ENCODE results near the gene TMC8.
"Not testable (repeated sequence)": the region's sequence is repeated elsewhere in the genome, so short reads cannot be mapped to it uniquely, and the experiment has no call there.

TMC8 gene

GRCh38 chr17:78163881-78164747, 33.5 kb downstream of the TMC8 start:
- peak; percentile 32 for DNase-seq

DNA sequence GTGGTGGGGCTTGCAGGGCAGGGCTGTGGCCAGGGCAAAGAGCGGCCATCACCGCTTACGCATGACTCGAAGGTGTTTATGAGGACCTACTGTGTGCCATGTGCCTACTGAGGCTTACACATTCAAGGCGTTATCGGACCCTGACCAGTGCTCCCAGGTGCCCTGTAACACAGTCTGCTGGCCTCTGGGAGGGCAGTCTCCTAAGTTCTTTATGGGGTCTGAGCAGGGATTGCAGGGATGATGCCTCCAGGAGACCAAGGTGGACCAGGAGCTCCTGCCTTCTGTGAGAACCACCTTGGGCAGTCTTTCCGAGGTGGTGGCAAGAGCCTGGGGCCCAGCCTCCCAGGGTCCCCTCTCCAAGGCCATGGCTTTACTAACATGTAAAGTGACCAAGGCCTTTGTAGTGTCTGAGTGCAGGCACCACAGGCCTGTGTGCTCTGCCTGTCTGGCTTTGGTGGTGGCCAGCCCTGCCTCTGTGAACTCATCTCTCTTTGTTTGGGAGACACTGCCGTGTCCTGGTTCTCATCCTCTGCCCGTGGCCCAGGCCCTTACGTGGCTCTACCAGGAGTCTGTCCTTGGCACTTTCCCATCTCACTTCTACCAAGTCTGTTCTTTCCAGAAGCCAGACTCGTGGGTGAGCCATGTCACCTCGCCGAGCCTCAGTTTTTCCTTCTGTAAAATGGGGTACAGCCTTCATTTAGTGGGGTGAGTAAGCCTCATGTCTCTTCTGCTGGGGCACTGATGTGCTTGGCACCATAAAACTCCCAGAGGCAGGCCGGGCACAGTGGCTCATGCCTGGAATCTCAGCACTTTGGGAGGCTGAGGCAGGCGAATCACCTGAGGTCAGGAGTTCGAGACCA, 34.4 kb downstream of the TMC8 start:
- DNase-seq = no peak

DNA sequence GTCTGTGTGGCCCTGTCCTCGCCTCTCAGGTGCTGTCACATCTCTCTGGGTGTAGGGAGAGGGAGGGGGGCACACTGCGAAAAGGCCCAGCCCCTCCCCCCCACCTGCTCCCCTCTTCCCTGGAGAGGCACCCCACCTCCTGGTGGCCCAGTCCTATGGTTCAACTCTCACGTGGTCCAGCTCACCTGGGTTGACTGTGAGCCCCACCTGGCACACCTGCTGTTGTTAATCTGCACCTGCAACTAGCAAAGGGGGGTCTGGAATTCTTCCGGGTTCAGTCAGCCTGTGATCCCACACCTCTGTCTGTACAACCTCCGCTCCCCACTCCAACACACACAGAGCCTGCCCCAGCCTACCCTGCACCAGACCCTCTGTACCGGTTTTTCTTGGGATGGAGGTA, 35.8 kb downstream of the TMC8 start:
- no peak for DNase-seq

DNA sequence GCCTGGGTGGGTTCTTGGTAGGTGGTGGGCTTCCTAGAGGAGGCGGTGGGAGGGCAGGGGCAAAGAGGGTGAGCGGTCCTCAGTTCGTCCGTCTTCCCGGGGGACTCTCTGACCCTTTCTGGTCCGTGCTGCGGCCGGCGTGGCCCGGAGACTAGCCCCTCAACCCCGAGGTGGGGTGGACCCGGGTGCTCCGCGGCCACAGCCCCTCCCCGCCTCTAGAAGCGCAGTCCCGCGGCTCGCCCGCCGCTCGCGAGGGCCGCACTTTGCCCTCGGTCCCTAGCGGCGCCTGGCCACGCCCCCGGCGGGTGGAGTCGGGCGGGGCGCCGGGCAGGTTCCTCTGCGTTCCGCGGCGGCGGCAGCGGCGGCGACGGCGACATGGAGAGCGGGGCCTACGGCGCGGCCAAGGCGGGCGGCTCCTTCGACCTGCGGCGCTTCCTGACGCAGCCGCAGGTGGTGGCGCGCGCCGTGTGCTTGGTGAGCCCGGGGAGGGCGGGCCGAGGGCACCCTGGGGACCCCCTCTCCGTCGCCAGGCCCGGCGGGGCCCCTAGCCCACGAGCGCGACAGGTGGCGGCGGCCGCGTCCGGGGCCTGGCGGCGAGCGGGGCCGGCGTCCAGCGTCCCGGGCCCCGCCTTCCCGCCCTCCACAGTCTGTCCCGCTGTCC, 37.8 kb downstream of the TMC8 start, which contains the start of gene SYNGR2:
TSS of gene SYNGR2 (plus strand) at position 340 of the 661 bp plus-strand sequence. CDS start at position 376, 36 bp downstream.
- peak; percentile 62 for DNase-seq

DNA sequence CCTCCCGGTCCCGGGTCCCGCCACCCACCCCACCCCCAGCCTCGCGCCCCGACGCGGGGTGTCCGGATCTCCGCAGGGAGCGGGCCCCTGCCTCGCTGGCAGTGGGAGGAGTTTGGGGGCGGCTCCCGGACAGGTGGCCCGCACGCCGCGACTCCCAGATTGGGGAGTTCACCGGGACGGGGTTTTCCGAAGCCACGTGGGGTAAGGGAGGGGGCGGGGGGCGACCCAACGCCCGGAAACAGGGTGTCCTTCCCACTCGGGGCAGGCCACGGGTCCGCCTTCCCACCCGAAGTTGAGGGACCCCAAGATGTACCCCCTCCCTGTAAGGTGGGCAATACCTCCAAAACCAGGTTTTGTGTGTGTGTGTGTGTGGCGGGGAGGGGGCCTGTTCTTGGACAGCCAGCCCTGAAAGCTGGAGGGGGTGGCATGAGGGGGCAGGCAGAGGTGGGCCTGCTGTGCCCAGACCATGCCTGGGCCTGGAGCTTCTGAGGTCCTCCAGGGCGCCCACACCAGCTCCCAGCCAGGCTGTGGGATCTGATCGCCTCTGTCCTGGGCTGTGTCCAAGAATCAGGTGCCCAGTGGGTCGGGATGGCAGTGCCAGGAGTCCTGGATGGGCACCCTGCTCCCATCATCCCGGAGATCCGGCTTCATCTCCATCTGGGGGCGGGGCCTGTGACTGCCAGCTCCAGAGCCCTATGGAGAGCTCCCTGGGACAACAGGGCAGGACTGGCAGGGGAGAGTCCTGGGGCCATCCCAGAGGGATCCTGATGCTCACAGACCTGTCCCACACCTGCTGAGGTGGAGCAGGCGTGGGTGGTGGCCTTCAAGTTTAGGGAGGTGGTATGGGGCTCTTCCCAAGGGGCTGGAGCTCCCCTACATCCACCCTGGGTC, 38.6 kb downstream of the TMC8 start:
- DNase-seq = peak; percentile 56

DNA sequence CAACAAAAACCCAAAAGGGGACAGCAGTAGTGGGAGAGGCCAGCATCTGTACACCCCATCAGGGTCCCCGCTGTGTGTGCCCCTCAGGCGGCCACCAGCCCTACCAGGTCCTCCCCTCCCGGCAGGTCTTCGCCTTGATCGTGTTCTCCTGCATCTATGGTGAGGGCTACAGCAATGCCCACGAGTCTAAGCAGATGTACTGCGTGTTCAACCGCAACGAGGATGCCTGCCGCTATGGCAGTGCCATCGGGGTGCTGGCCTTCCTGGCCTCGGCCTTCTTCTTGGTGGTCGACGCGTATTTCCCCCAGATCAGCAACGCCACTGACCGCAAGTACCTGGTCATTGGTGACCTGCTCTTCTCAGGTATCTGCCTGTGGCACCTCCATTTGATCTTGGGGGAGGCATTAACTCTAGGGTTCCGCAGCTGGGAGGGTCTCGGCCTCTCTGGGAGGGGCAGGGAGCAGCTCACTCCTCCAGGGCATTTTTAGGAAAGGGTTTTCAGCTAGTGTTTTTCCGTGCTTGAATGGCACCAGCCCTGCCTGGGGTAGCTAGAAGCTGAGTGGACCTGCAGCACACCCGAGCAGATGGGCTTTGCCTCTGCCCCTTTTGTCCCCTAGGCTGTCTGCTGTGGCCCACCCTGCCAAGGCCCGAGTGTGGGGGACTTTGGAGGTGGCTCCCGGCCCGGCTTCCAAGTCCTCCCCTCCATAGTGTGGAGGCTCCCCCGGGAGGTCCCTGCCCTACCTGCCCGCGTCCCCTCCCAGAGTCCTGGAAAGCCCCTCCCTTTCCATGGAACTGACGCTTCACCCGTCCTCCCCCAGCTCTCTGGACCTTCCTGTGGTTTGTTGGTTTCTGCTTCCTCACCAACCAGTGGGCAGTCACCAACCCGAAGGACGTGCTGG, 40.4 kb downstream of the TMC8 start:
- DNase-seq = no peak

DNA sequence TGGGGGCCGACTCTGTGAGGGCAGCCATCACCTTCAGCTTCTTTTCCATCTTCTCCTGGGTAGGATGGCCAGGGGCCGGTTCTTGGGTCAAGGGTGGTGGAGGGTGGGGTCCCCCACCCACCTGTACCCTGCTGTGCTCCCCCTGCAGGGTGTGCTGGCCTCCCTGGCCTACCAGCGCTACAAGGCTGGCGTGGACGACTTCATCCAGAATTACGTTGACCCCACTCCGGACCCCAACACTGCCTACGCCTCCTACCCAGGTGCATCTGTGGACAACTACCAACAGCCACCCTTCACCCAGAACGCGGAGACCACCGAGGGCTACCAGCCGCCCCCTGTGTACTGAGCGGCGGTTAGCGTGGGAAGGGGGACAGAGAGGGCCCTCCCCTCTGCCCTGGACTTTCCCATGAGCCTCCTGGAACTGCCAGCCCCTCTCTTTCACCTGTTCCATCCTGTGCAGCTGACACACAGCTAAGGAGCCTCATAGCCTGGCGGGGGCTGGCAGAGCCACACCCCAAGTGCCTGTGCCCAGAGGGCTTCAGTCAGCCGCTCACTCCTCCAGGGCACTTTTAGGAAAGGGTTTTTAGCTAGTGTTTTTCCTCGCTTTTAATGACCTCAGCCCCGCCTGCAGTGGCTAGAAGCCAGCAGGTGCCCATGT, 41.1 kb downstream of the TMC8 start:
- not testable (repeated sequence) for DNase-seq

- peak; percentile 37 for DNase-seq
Measured at GRCh38 chr17:78172249-78173051, 41.9 kb downstream of the TMC8 start.

GRCh38 chr17:78173097-78173715, 42.6 kb downstream of the TMC8 start:
- no peak for DNase-seq

DNA sequence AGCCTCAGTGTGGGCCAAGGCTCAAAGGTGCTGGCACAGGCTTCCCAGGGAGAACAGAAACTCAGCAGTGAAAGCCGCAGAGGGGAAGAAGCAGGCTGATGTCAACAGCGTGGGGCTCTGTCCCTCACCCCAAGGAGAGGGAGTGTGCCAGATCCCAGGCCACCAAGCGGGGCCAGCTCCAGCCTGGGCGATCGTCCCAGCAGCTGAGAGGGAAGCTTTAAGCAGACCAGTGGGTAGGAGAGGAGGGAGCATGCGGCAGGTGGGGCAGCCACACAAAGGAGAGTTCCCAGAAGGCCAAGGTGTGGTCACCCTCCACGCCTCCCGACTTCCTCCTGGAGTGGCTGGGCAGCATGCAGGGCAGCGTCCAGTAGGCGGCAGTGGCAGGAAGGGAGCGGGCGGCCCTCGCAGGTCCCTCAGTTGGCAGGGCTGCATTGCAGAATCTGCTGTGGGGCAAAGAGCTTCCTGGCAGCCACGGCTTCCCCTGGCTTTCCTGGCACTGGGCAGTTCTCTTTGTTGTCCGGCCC, 43.8 kb downstream of the TMC8 start:
- DNase-seq = peak; percentile 81

GRCh38 chr17:78174870-78175642, 44.5 kb downstream of the TMC8 start:
- peak; percentile 86 for DNase-seq

DNA sequence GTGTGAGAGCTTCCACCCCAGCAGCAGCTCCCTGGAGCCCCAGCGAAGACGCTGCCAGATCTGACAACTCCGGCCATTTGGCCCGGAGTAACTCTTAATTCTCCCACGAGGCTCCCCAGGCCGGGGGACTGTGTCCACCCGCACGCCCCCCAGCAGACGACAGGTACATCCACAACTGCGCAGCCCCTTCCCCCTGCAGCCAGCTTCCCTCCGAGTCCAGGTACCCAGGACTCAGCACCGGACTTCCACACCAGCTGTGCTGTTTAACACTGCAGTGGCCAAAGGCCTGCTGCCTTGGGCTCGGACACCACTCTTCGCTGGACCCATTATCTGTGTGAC, 45.0 kb downstream of the TMC8 start:
- DNase-seq = no peak

DNA sequence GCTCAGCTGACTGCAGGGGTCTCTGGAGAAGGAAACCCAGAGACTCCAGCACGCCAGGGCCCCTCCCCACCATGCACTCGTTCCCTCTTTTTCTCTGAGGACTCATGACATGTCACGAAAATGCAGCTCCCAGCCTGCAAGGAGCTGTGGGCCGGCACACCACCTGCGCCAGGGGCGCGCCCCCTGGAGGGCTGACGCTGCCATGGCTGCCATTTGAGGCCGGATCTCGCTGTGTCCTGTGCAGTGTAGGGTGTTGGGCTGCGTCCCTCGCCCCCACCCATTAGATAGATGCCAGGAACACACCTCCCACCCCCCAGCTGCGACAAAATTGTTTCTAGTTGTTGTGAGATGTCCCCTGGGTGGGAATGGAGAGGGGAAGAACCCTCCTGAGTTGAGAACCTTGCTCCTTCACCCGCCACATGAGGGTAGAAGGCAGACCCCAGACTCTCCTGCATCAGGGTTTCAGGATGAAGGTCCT, 46.0 kb downstream of the TMC8 start:
- DNase-seq = no peak

- DNase-seq = no peak
Measured at GRCh38 chr17:78179372-78179771, 48.8 kb downstream of the TMC8 start.

- no peak for DNase-seq
Measured at GRCh38 chr17:78180083-78180482, 49.5 kb downstream of the TMC8 start.

DNA sequence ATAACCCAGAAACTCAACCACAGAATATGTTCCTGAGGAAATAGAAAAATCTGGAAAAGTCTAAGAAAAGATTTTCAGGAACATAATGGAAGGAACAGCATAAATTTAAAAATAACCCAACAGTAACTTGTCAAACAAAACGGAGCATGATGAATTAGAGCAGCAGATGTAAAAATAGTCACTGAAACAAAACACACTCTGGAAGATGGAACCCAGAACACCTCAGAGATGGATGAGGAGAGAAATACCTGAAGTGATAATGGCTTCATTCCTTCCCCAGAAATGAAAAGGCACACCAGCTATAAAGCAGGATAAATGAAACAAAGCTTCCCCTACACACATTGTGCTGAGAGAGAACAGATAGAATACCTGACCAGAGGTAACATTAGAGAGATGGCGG, 49.9 kb downstream of the TMC8 start:
- DNase-seq = no peak

GRCh38 chr17:78182504-78182903, 51.9 kb downstream of the TMC8 start:
- DNase-seq = no peak

DNA sequence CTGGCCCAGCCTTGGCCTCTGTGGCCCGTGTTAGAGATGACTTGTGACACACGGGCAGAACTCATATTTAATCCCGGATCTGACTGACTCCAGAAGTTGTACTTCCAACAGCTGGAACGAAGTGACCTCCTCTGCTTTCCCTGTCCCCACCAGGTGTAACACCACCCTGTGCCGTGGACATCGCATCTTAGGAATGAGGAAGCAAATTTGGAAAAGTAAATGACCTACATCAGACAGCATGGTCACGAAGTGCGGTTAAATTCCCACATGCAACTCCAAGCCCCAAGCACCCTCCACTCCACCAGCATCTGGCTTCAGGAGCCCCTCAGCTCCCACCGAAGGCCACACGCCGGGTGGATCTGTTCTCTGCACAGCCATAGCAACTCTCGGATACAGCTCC, 53.3 kb downstream of the TMC8 start:
- no peak for DNase-seq

Data from NCI-H2029 (cell line).